Endothelial cell (in vitro differentiated cells): ENCODE data around the gene ZCCHC10. TPM values are rescaled to one million over a fixed set of nuclear protein-coding genes. Genes with fewer than 3 reads are reported as not detected.
"Not testable (repeated sequence)": the region's sequence is repeated elsewhere in the genome, so short reads cannot be mapped to it uniquely, and the experiment has no call there.

Source experiments
- DNase-seq: peaks from one replicate; pipeline ENCODE4 v3.0.0; 2021; ENCODE audit warnings: low spot score
- H3K27ac Mint-ChIP-seq: one replicate; pipeline ENCODE4 v1.8.0; 2021; ENCODE audit warnings: mixed read lengths, inconsistent platforms; ENCODE audit not compliant: unreplicated experiment
- H3K27me3 Mint-ChIP-seq: one replicate; pipeline ENCODE4 v1.8.0; 2021; ENCODE audit warnings: mild to moderate bottlenecking, moderate library complexity, mixed read lengths, inconsistent platforms; ENCODE audit not compliant: unreplicated experiment
- H3K36me3 Mint-ChIP-seq: one replicate; pipeline ENCODE4 v1.8.0; 2021; ENCODE audit warnings: mild to moderate bottlenecking, low read depth, mixed read lengths, inconsistent platforms; ENCODE audit not compliant: unreplicated experiment
- H3K4me1 Mint-ChIP-seq: one replicate; pipeline ENCODE4 v1.8.0; 2021; ENCODE audit warnings: mild to moderate bottlenecking, mixed read lengths, inconsistent platforms; ENCODE audit not compliant: unreplicated experiment
- H3K4me3 Mint-ChIP-seq: one replicate; pipeline ENCODE4 v1.8.0; 2021; ENCODE audit warnings: mild to moderate bottlenecking, mixed read lengths, inconsistent platforms; ENCODE audit not compliant: unreplicated experiment
- H3K9me3 Mint-ChIP-seq: one replicate; pipeline ENCODE4 v1.8.0; 2021; ENCODE audit warnings: mixed read lengths, inconsistent platforms; ENCODE audit not compliant: unreplicated experiment
- total RNA-seq: library from RNA; stranded (reverse); fragmentation: NEBNext Ultra II Directional; extraction: Animal tissue kit (Norgen Biotek cat#: 25700); gene quantifications from one replicate; pipeline ENCODE4 v1.2.1, GENCODE V29; 2021; ENCODE audit not compliant: unreplicated experiment
- TF ChIP-seq, protein P1 (sequence below): fragments of 200-600 bp; sonication (generic); IDR thresholded peaks from one replicate; pipeline ENCODE4 v1.5.0; 2021; ENCODE audit warnings: antibody characterized with exemption; ENCODE audit not compliant: unreplicated experiment

ZCCHC10 gene
- total RNA-seq, 1 donor from 2014 or later = 33.0 TPM

DNA sequence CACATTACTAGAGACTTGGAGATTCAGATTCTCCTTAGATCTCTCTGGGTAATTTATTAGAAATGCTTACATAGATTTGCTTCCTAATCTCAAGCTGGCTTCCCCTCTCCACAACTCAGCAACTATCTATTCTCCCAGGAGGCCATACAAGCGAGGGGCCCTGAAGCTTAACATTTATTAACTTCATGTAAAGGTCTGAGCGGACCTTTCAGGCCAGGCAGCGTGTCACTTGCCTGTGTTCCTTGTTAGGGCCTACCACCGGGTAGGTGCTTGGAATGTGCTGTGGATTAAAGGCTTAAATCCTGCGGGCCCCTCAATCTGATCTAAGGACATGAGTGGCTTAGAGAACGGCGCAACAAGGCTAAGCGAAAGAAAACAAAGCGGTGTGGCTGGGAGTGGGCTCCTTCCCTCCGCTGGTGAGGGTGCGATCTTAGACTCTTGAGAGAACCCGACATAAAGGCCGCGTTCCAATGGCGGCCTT, 24.8 kb upstream of the ZCCHC10 start:
- Mint-ChIP-seq H3K4me3 (peak overlapping the region; percentile 89), H3K36me3 (peaks cover 4% of the 10 kb centered on the region), H3K27me3 (peaks cover 2% of the 10 kb centered on the region), H3K4me1 (peaks cover 31% of the 10 kb centered on the region), H3K9me3 (no peaks in the 10 kb centered on the region), H3K27ac (peak overlapping the region; percentile 97)
- DNase-seq = no peak
- TF ChIP-seq, protein P1, sequence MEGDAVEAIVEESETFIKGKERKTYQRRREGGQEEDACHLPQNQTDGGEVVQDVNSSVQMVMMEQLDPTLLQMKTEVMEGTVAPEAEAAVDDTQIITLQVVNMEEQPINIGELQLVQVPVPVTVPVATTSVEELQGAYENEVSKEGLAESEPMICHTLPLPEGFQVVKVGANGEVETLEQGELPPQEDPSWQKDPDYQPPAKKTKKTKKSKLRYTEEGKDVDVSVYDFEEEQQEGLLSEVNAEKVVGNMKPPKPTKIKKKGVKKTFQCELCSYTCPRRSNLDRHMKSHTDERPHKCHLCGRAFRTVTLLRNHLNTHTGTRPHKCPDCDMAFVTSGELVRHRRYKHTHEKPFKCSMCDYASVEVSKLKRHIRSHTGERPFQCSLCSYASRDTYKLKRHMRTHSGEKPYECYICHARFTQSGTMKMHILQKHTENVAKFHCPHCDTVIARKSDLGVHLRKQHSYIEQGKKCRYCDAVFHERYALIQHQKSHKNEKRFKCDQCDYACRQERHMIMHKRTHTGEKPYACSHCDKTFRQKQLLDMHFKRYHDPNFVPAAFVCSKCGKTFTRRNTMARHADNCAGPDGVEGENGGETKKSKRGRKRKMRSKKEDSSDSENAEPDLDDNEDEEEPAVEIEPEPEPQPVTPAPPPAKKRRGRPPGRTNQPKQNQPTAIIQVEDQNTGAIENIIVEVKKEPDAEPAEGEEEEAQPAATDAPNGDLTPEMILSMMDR = no peak

DNA sequence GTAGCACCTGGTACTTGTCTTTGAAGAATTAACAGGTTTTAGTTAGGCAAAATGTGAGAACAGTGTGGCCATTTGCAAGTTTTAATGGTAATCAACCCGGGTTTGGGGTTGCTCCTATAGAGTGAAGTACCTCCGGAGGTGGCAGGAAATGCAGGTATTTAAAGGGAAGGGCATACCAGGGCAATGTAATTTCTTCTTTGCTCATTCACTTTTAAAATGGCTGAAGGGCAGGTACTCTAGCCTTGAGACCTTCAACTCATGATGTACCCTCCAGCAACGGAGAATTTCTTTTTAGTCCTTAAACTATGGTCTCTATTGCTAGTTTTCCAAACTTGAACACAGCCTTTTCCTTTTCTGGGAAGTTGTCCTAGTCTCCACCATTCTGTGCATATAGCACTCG, 24.2 kb upstream of the ZCCHC10 start:
- Mint-ChIP-seq H3K9me3 (no peaks in the 10 kb centered on the region), H3K4me1 (peaks cover 31% of the 10 kb centered on the region), H3K36me3 (peaks cover 4% of the 10 kb centered on the region), H3K27me3 (peaks cover 2% of the 10 kb centered on the region), H3K27ac (peak overlapping the region; percentile 97), H3K4me3 (peak overlapping the region; percentile 89)
- TF ChIP-seq, protein P1 = no peak
- DNase-seq = no peak

DNA sequence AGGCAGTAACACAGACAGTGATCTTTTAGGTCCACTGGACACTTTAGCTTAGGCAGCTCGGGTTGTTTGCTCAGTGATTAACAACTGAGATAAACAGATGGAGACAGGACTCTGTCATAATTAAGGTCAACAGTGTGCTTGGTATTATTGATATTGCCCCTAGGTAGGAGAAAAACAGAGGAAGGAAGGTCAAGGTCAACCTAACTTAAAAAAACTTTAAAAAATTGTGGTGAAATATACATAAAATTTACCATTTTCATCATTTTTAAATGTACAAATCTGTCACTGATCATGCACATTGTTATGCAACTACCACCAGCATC, 23.3 kb upstream of the ZCCHC10 start:
- Mint-ChIP-seq H3K4me3 (no peak overlapping the region), H3K9me3 (no peaks in the 10 kb centered on the region)
- TF ChIP-seq, protein P1 = no peak

DNA sequence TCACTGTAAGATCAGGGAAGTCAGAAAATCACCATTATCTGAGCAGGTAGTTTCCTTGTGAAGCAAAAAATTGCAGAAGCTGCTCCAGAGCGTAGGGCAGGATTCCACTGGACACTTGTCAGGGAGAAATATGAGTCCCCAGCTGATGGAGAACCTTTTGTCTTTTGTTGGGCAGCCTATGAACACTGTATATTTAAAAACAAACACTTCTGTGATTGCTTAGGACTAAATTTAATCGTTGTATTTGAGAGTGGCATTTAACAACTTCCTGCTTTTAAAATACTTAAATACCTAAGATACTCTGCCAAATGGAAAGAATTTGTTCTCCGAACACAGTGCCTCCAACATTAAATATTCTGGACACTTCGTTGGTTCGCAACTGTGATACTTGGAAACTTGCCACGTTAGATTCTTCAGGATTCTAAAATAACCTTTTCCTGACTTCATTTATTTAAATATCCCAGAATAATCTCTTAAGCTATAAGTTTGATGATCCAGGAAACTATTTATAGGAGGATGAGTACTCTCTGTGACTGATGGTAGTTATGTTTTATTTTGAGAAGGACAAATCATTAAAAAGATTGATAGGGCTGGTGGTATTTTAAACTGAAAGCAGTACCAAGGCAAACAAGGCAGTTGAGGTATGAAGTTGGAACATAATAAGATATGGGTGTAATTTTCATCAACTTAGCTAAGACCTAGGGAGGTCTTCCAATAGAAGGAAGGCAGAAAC, 22.8 kb upstream of the ZCCHC10 start:
- Mint-ChIP-seq H3K4me1 (peaks cover 18% of the 10 kb centered on the region), H3K9me3 (no peaks in the 10 kb centered on the region), H3K27ac (peak overlapping the region; percentile 45), H3K27me3 (peaks cover 2% of the 10 kb centered on the region), H3K36me3 (no peaks in the 10 kb centered on the region), H3K4me3 (no peak overlapping the region)
- DNase-seq = no peak
- TF ChIP-seq, protein P1 = no peak

More for the DNA sequence above, 23.3 kb upstream of the ZCCHC10 start:
- no peak for DNase-seq
- H3K27ac Mint-ChIP-seq = peak overlapping the region; percentile 45
- H3K27me3 Mint-ChIP-seq = peaks cover 2% of the 10 kb centered on the region
- H3K36me3 Mint-ChIP-seq = no peaks in the 10 kb centered on the region
- H3K4me1 Mint-ChIP-seq = peaks cover 23% of the 10 kb centered on the region

DNA sequence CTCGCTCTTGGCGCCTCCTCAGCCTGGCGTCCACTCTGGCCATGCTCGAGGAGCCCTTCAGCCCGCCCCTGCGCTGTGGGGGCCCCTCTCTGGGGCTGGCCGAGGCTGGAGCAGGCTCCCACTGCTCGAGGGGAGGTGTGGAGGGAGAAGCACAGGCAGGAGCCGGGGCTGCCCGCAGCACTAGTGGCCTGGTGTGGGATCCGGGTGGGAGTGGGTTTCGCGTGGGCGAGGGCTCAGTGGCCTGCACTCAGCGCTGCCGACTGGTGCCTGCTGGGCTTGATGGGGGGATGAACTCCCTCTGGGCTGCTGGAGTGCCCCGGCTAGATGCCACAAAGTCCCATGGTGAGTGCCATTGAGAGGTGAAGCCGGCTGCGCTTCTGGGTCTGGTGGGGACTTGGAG, 21.1 kb upstream of the ZCCHC10 start:
- TF ChIP-seq, protein P1 = no peak
- H3K9me3 Mint-ChIP-seq = no peaks in the 10 kb centered on the region
- peak overlapping the region; percentile 36 for H3K27ac Mint-ChIP-seq
- no peaks in the 10 kb centered on the region for H3K27me3 Mint-ChIP-seq
- DNase-seq = no peak
- H3K4me1 Mint-ChIP-seq = peaks cover 15% of the 10 kb centered on the region
- no peak overlapping the region for H3K4me3 Mint-ChIP-seq
- H3K36me3 Mint-ChIP-seq = no peaks in the 10 kb centered on the region

DNA sequence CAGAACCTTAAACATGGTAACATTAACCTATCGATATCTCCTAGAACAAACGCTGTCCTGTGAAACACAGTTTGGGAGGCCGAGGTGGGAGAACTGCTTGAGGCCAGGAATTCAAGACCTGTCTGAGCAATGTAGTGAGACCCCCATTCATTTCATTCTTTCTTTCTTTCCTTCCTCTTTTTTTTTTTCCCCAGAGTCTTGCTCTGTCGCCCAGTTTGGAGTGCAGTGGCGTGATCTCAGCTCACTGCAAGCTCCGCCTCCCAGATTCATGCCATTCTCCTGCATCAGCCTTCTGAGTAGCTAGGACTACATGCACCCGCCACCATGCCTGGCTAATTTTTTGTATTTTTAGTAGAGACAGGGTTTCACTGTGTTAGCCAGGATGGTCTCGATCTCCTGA, 20.2 kb upstream of the ZCCHC10 start:
- peaks cover 15% of the 10 kb centered on the region for H3K4me1 Mint-ChIP-seq
- not testable (repeated sequence) for DNase-seq, H3K4me3 Mint-ChIP-seq, H3K27ac Mint-ChIP-seq, H3K36me3 Mint-ChIP-seq, H3K27me3 Mint-ChIP-seq, H3K9me3 Mint-ChIP-seq
